IMR-90 (cell line): ENCODE data around the gene STON2. TPM values are rescaled to one million over a fixed set of nuclear protein-coding genes. Genes with fewer than 3 reads are reported as not detected.

Experiments
- ATAC-seq: fragments of 200-7000 bp; cut with Tn5 transposase; 2 replicates; pipeline ENCODE4 v1.9.1; 2020; ENCODE audit warnings: low read depth, mild to moderate bottlenecking, moderate library complexity
- BruUV-seq: library from RNA; stranded (reverse); fragments of 400-500 nt; replicated peaks from 2 replicates; lab custom pipeline; 2021; lab: Mats Ljungman, UMichigan
- CTCF ChIA-PET: fragments of 300-600 bp; formaldehyde crosslinking; extraction: SDS; loops from one replicate; lab custom pipeline; 2021; ENCODE audit warnings: antibody characterized with exemption; lab: Yijun Ruan, JAX
- POLR2A ChIA-PET: fragments of 300-600 bp; sonication (Branson Sonifier 250); formaldehyde crosslinking; loops from one replicate; lab custom pipeline; 2022; ENCODE audit warnings: antibody characterized with exemption; ENCODE audit not compliant: unreplicated experiment; lab: Charles Lee
- DNase-seq: peaks from one replicate; pipeline ENCODE4 v3.0.0; 2013
- H2AFZ ChIP-seq: replicated peaks from 2 replicates; pipeline ENCODE3; 2013; ENCODE audit warnings: low read length, mild to moderate bottlenecking; ENCODE audit not compliant: poor library complexity
- H2AK5ac ChIP-seq: 2 replicates; pipeline ENCODE4 v1.6.1; 2013; ENCODE audit warnings: low read depth, low read length, inconsistent platforms
- H2AK9ac ChIP-seq: replicated peaks from 2 replicates; pipeline ENCODE3; 2013; ENCODE audit warnings: mild to moderate bottlenecking, low read depth, low read length, moderate library complexity; ENCODE audit not compliant: poor library complexity
- H2BK120ac ChIP-seq: 2 replicates; pipeline ENCODE4 v1.6.1; 2013; ENCODE audit warnings: low read depth, low read length, inconsistent platforms
- H2BK15ac ChIP-seq: 3 replicates; pipeline ENCODE4 v1.6.1; 2013; ENCODE audit warnings: low read depth, low read length, inconsistent platforms
- H2BK20ac ChIP-seq: 2 replicates; pipeline ENCODE4 v1.6.1; 2013; ENCODE audit warnings: low read depth, mild to moderate bottlenecking, inconsistent platforms, low read length, moderate library complexity
- H2BK5ac ChIP-seq: 2 replicates; pipeline ENCODE4 v1.6.1; 2013; ENCODE audit warnings: mild to moderate bottlenecking, low read depth, low read length, inconsistent platforms; ENCODE audit not compliant: poor library complexity, severe bottlenecking
- H3K14ac ChIP-seq: replicated peaks from 2 replicates; pipeline ENCODE4 v1.6.1; 2013; ENCODE audit warnings: low read depth, low read length, inconsistent platforms
- H3K18ac ChIP-seq: 2 replicates; pipeline ENCODE4 v1.6.1; 2013; ENCODE audit warnings: low read depth, low read length, control low read depth
- H3K23ac ChIP-seq: 2 replicates; pipeline ENCODE4 v1.6.1; 2013; ENCODE audit warnings: low read depth, low read length, inconsistent platforms
- H3K27ac ChIP-seq: 2 replicates; pipeline ENCODE4 v1.5.1; 2013; ENCODE audit warnings: mild to moderate bottlenecking, control low read depth, low read length; ENCODE audit not compliant: insufficient read depth
- H3K27me3 ChIP-seq: 2 replicates; pipeline ENCODE4 v1.6.1; 2013; ENCODE audit warnings: low read length; ENCODE audit not compliant: control insufficient read depth, insufficient read depth
- H3K36me3 ChIP-seq: 2 replicates; pipeline ENCODE4 v1.6.1; 2013; ENCODE audit warnings: low read length, mixed read lengths; ENCODE audit not compliant: control insufficient read depth, insufficient read depth
- H3K4ac ChIP-seq: 2 replicates; pipeline ENCODE4 v1.6.1; 2013; ENCODE audit warnings: low read depth, low read length, inconsistent platforms
- H3K4me1 ChIP-seq: 2 replicates; pipeline ENCODE4 v1.6.1; 2013; ENCODE audit warnings: low read length, mixed read lengths; ENCODE audit not compliant: control insufficient read depth, insufficient read depth
- H3K4me2 ChIP-seq: 2 replicates; pipeline ENCODE4 v1.6.1; 2013; ENCODE audit warnings: low read depth, mild to moderate bottlenecking, control low read depth, low read length, moderate library complexity
- H3K4me3 ChIP-seq: 2 replicates; pipeline ENCODE4 v1.5.1; 2013; ENCODE audit warnings: low read depth, mild to moderate bottlenecking, control low read depth, low read length, moderate library complexity; ENCODE audit not compliant: insufficient read depth
- H3K56ac ChIP-seq: 2 replicates; pipeline ENCODE4 v1.6.1; 2013; ENCODE audit warnings: low read length, inconsistent platforms; ENCODE audit not compliant: insufficient read depth; ENCODE audit errors: extremely low read depth
- H3K79me1 ChIP-seq, 2 experiments: 2 replicates each; pipeline ENCODE4 v1.6.1; 2013; ENCODE audit warnings: low read length in 2 of 2, inconsistent platforms in 1 of 2, low read depth in 1 of 2
- H3K9ac ChIP-seq: 2 replicates; pipeline ENCODE4 v1.6.1; 2013; ENCODE audit warnings: low read depth, low read length, control low read depth
- H3K9me1 ChIP-seq: 2 replicates; pipeline ENCODE4 v1.6.1; 2013; ENCODE audit warnings: low read length, inconsistent platforms; ENCODE audit not compliant: insufficient read depth
- H3K9me3 ChIP-seq: 2 replicates; pipeline ENCODE4 v1.6.1; 2013; ENCODE audit warnings: low read length; ENCODE audit not compliant: control insufficient read depth, insufficient read depth
- H4K20me1 ChIP-seq: 2 replicates; pipeline ENCODE4 v1.6.1; 2013; ENCODE audit warnings: low read length, inconsistent platforms; ENCODE audit not compliant: insufficient read depth
- H4K5ac ChIP-seq: 2 replicates; pipeline ENCODE4 v1.6.1; 2013; ENCODE audit warnings: mild to moderate bottlenecking, low read depth, low read length, control low read depth
- H4K8ac ChIP-seq, 2 experiments: 2 replicates each; pipeline ENCODE4 v1.6.1; 2013; ENCODE audit warnings: low read depth in 2 of 2, low read length in 2 of 2, control low read depth in 1 of 2, inconsistent platforms in 1 of 2
- H4K91ac ChIP-seq: 2 replicates; pipeline ENCODE4 v1.6.1; 2013; ENCODE audit warnings: low read depth, low read length, inconsistent platforms; ENCODE audit not compliant: insufficient read depth
- BHLHE40 ChIP-seq: fragments of 150-350 bp; IDR thresholded peaks from 2 replicates; pipeline ENCODE4 v1.6.1; 2016; ENCODE audit warnings: mild to moderate bottlenecking, low read depth, low read length
- CHD1 ChIP-seq: IDR thresholded peaks from 2 replicates; pipeline ENCODE4 v1.6.1; 2012; ENCODE audit warnings: low read depth, low read length, improper control_type of control experiment
- FOS ChIP-seq: fragments of 150-350 bp; IDR thresholded peaks from 2 replicates; pipeline ENCODE4 v1.6.1; 2016; ENCODE audit warnings: low read depth, low read length
- MAFK ChIP-seq: IDR thresholded peaks from 2 replicates; pipeline ENCODE4 v1.6.1; 2012; ENCODE audit warnings: low read depth, low read length, improper control_type of control experiment
- MAZ ChIP-seq: IDR thresholded peaks from 2 replicates; pipeline ENCODE4 v1.6.1; 2012; ENCODE audit warnings: low read depth, mild to moderate bottlenecking, low read length, improper control_type of control experiment, moderate library complexity, borderline replicate concordance
- MXI1 ChIP-seq: IDR thresholded peaks from 2 replicates; pipeline ENCODE4 v1.6.1; 2012; ENCODE audit warnings: low read depth, mild to moderate bottlenecking, low read length, moderate library complexity, borderline replicate concordance
- NFE2L2 ChIP-seq: fragments of 150-350 bp; IDR thresholded peaks from 2 replicates; pipeline ENCODE4 v1.6.1; 2016; ENCODE audit warnings: low read depth, mild to moderate bottlenecking, low read length
- POLR2A ChIP-seq: IDR thresholded peaks from 2 replicates; pipeline ENCODE4 v1.6.1; 2012; ENCODE audit warnings: mild to moderate bottlenecking, low read depth, low read length
- RAD21 ChIP-seq: IDR thresholded peaks from 2 replicates; pipeline ENCODE4 v1.6.1; 2012; ENCODE audit warnings: low read length, improper control_type of control experiment
- RCOR1 ChIP-seq: IDR thresholded peaks from 2 replicates; pipeline ENCODE4 v1.6.1; 2012; ENCODE audit warnings: mild to moderate bottlenecking, low read length, improper control_type of control experiment; ENCODE audit not compliant: insufficient replicate concordance
- SMC3 ChIP-seq: fragments of 150-350 bp; IDR thresholded peaks from 2 replicates; pipeline ENCODE4 v1.6.1; 2016; ENCODE audit warnings: low read depth, mild to moderate bottlenecking, antibody characterized with exemption, low read length, moderate library complexity
- WGBS, 2 experiments: methylation state at CpG; one replicate each; pipeline versions ENCODE4 v1.1.5 to v1.1.7; 2013; ENCODE audit warnings: missing lambda C conversion rate in 2 of 2; ENCODE audit not compliant: insufficient read length in 1 of 2; ENCODE audit errors: extremely low coverage in 2 of 2; 5-methylcytosine and 5-hydroxymethylcytosine counted together
- dilution Hi-C: fragments of 300-500 bp; cut with HindIII; formaldehyde crosslinking; loops from one replicate; pipeline ENCODE4 v1.14.3; 2018; ENCODE audit warnings: low sequenced_read_pairs; ENCODE audit not compliant: unreplicated experiment
- in situ Hi-C: fragments of 300-500 bp; cut with MboI; formaldehyde crosslinking; loops from 3 replicates; pipeline ENCODE4 v1.14.3; 2019; ENCODE audit warnings: low sequenced_read_pairs, inconsistent platforms, mixed read lengths
- intact Hi-C: fragments of 100-400 bp; cut with micrococcal nuclease; formaldehyde crosslinking; loops from 2 replicates; pipeline ENCODE4 v1.10.0; 2022
- polyA plus RNA-seq, 3 experiments: library from polyadenylated mRNA; depleted of rRNA; stranded (reverse); fragments of >200 nt; gene quantifications; 2 replicates each; pipeline ENCODE4 v1.2.3, GENCODE V29; 2012; ENCODE audit warnings: low replicate concordance in 1 of 3
- total RNA-seq: library from RNA; depleted of rRNA; stranded (reverse); fragments of >200 nt; gene quantifications from 2 replicates; pipeline ENCODE4 v1.2.3, GENCODE V29; 2012
- TF ChIP-seq, protein P1 (sequence below): conservative IDR thresholded peaks from 2 replicates; pipeline ENCODE4 v1.5.1; 2012; ENCODE audit warnings: mild to moderate bottlenecking, low read depth, low read length, improper control_type of control experiment
- TF ChIP-seq, protein P2 (sequence below): fragments of 150-350 bp; IDR thresholded peaks from 2 replicates; pipeline ENCODE4 v1.6.1; 2016; ENCODE audit warnings: low read depth, mild to moderate bottlenecking, low read length, moderate library complexity, borderline replicate concordance
- TF ChIP-seq, protein P3 (sequence below): fragments of 150-350 bp; IDR thresholded peaks from 2 replicates; pipeline ENCODE4 v1.6.1; 2017; ENCODE audit warnings: mild to moderate bottlenecking, antibody characterized with exemption, low read length, low read depth

STON2 gene
- total and polyA plus RNA-seq, 2 of the 4 experiments (the other 2 are of a cell fraction): not detected

GRCh38 chr14:81414123-81414522 lies 14.0 kb upstream of the STON2 start:
- POLR2A ChIA-PET: no interaction called here
- dilution Hi-C loops: no loop called here

More at GRCh38 chr14:81414123-81414522, 14.0 kb upstream of the STON2 start:
- H3K4ac ChIP-seq: no peak overlapping the region
- no peak overlapping the region for H2AFZ ChIP-seq
- H2AK5ac ChIP-seq: no peak overlapping the region
- in situ Hi-C loops (no loop called here), intact Hi-C loops (no loop called here)
- H2BK120ac ChIP-seq: no peak overlapping the region
- no peak overlapping the region for H3K4me2 ChIP-seq
- H3K9me3 ChIP-seq: no peaks in the 10 kb centered on the region; the same call in 1 of the 2 replicates
- no peaks in the 10 kb centered on the region for H3K4me1 ChIP-seq
- no peak overlapping the region for H2BK20ac ChIP-seq
- no peaks in the 10 kb centered on the region for H3K9me1 ChIP-seq
- no peak overlapping the region for H2AK9ac ChIP-seq
- H3K27me3 ChIP-seq: no peaks in the 10 kb centered on the region
- H4K91ac ChIP-seq: no peak overlapping the region
- no peak overlapping the region for H3K14ac ChIP-seq
- H3K23ac ChIP-seq: no peak overlapping the region
- H3K9ac ChIP-seq: no peak overlapping the region
- H2BK5ac ChIP-seq: no peak overlapping the region
- CTCF ChIA-PET: no interaction called here
- no peak overlapping the region for H4K5ac ChIP-seq
- H4K20me1 ChIP-seq: no peaks in the 10 kb centered on the region
- WGBS, 2 experiments: no CpG with 5 or more reads among the region's 4 CpGs
- no peaks in the 10 kb centered on the region for H3K36me3 ChIP-seq
- H4K8ac ChIP-seq: no peak overlapping the region
- DNase-seq (no peak), ATAC-seq (no peak)
- TF ChIP-seq, protein P1, sequence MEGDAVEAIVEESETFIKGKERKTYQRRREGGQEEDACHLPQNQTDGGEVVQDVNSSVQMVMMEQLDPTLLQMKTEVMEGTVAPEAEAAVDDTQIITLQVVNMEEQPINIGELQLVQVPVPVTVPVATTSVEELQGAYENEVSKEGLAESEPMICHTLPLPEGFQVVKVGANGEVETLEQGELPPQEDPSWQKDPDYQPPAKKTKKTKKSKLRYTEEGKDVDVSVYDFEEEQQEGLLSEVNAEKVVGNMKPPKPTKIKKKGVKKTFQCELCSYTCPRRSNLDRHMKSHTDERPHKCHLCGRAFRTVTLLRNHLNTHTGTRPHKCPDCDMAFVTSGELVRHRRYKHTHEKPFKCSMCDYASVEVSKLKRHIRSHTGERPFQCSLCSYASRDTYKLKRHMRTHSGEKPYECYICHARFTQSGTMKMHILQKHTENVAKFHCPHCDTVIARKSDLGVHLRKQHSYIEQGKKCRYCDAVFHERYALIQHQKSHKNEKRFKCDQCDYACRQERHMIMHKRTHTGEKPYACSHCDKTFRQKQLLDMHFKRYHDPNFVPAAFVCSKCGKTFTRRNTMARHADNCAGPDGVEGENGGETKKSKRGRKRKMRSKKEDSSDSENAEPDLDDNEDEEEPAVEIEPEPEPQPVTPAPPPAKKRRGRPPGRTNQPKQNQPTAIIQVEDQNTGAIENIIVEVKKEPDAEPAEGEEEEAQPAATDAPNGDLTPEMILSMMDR: no peak
- TF ChIP-seq MXI1 (no peak), NFE2L2 (no peak), MAFK (no peak), RAD21 (no peak), RCOR1 (no peak), FOS (no peak), POLR2A (no peak), MAZ (no peak), SMC3 (no peak), BHLHE40 (no peak), CHD1 (no peak)
- TF ChIP-seq, protein P2, sequence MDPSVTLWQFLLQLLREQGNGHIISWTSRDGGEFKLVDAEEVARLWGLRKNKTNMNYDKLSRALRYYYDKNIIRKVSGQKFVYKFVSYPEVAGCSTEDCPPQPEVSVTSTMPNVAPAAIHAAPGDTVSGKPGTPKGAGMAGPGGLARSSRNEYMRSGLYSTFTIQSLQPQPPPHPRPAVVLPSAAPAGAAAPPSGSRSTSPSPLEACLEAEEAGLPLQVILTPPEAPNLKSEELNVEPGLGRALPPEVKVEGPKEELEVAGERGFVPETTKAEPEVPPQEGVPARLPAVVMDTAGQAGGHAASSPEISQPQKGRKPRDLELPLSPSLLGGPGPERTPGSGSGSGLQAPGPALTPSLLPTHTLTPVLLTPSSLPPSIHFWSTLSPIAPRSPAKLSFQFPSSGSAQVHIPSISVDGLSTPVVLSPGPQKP: no peak
- TF ChIP-seq, protein P3, sequence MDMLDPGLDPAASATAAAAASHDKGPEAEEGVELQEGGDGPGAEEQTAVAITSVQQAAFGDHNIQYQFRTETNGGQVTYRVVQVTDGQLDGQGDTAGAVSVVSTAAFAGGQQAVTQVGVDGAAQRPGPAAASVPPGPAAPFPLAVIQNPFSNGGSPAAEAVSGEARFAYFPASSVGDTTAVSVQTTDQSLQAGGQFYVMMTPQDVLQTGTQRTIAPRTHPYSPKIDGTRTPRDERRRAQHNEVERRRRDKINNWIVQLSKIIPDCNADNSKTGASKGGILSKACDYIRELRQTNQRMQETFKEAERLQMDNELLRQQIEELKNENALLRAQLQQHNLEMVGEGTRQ: no peak
- H3K79me1 ChIP-seq: no peaks in the 10 kb centered on the region
- no TSS peak for BruUV-seq
- H3K4me3 ChIP-seq: no peak overlapping the region
- no peak overlapping the region for H3K56ac ChIP-seq
- H3K18ac ChIP-seq: no peak overlapping the region
- no peak overlapping the region for H3K27ac ChIP-seq
- H2BK15ac ChIP-seq: no peak overlapping the region
